Endothelial cell of umbilical vein (primary cell): ENCODE results near the gene TOP2B.

Source experiments
- CTCF ChIP-seq, 2 donors: IDR thresholded peaks; 1 replicate in 1 of 2; 2 replicates in 1 of 2; pipeline ENCODE4 v1.5.1; 2011; ENCODE audit warnings: low read length in 2 of 2, mild to moderate bottlenecking in 2 of 2, moderate library complexity in 2 of 2, control low read depth in 1 of 2, inconsistent platforms in 1 of 2, low read depth in 1 of 2; ENCODE audit not compliant: insufficient read depth in 1 of 2; ENCODE audit errors: extremely low read depth in 1 of 2
- EZH2 ChIP-seq: IDR thresholded peaks from 2 replicates; pipeline ENCODE4 v1.6.1; 2012; ENCODE audit warnings: borderline replicate concordance, low read depth, mild to moderate bottlenecking, moderate library complexity, low read length, inconsistent platforms; ENCODE audit not compliant: severe bottlenecking
- FOS ChIP-seq: IDR thresholded peaks from 2 replicates; pipeline ENCODE4 v1.6.1; 2011; ENCODE audit warnings: mild to moderate bottlenecking, low read length, moderate library complexity, borderline replicate concordance; ENCODE audit not compliant: insufficient read depth
- JUN ChIP-seq: IDR thresholded peaks from 2 replicates; pipeline ENCODE4 v1.6.1; 2011; ENCODE audit warnings: borderline replicate concordance, low read depth; ENCODE audit not compliant: insufficient read length, insufficient read depth
- MAX ChIP-seq: IDR thresholded peaks from 2 replicates; pipeline ENCODE4 v1.6.1; 2011; ENCODE audit not compliant: insufficient read depth, insufficient read length
- POLR2A ChIP-seq: IDR thresholded peaks from 2 replicates; pipeline ENCODE4 v1.6.1; 2012; ENCODE audit warnings: low read depth, mild to moderate bottlenecking, control low read depth, low read length
- POLR2AphosphoS5 ChIP-seq: IDR thresholded peaks from 2 replicates; pipeline ENCODE4 v1.6.1; 2012; ENCODE audit warnings: low read depth, mild to moderate bottlenecking, control low read depth, low read length, moderate library complexity; ENCODE audit not compliant: insufficient read depth

- TF ChIP-seq CTCF (IDR thresholded peaks at IDR 0.05; ENCODE audit: extremely low read depth in 1 of 2, insufficient read depth in 1 of 2, low read depth in 1 of 2, low read length in 2 of 2) (no peak), POLR2A (no peak), JUN (no peak), MAX (no peak), POLR2AphosphoS5 (no peak), EZH2 (no peak), FOS (no peak)
Observed at GRCh38 chr3:25678581-25678980, 13.9 kb upstream of the TOP2B start.
